Mesenchymal stem cell (in vitro differentiated cells and primary cell): ENCODE results near the gene UGT1A3.

Experiments
- DNase-seq: peaks from one replicate; pipeline ENCODE4 v3.0.0-alpha.2; 2013
- H2AFZ ChIP-seq: one replicate; pipeline ENCODE4 v1.6.1; 2013; ENCODE audit warnings: low read depth, mild to moderate bottlenecking, control low read depth, inconsistent platforms, low read length, moderate library complexity
- H2AK5ac ChIP-seq: 2 replicates; pipeline ENCODE4 v1.6.1; 2013; ENCODE audit warnings: low read length, moderate library complexity, mild to moderate bottlenecking, inconsistent platforms; ENCODE audit not compliant: severe bottlenecking
- H2BK120ac ChIP-seq: one replicate; pipeline ENCODE4 v1.6.1; 2013; ENCODE audit warnings: low read depth, mild to moderate bottlenecking, inconsistent platforms, low read length, moderate library complexity
- H2BK12ac ChIP-seq, 2 experiments: one replicate each; pipeline ENCODE4 v1.6.1; 2013; ENCODE audit warnings: inconsistent platforms in 2 of 2, low read length in 2 of 2, mild to moderate bottlenecking in 2 of 2, moderate library complexity in 2 of 2, control low read depth in 1 of 2
- H2BK15ac ChIP-seq: one replicate; pipeline ENCODE4 v1.6.1; 2013; ENCODE audit warnings: mild to moderate bottlenecking, low read depth, inconsistent platforms; ENCODE audit not compliant: poor library complexity, severe bottlenecking
- H2BK5ac ChIP-seq: 2 replicates; pipeline ENCODE4 v1.6.1; 2013; ENCODE audit warnings: low read depth, mild to moderate bottlenecking, low read length, control low read depth, inconsistent platforms; ENCODE audit not compliant: poor library complexity, severe bottlenecking
- H3K14ac ChIP-seq, 2 experiments: one replicate each; pipeline ENCODE4 v1.6.1; 2013; ENCODE audit warnings: inconsistent platforms in 2 of 2, low read length in 2 of 2, control low read depth in 1 of 2, mild to moderate bottlenecking in 1 of 2, moderate library complexity in 1 of 2
- H3K18ac ChIP-seq, 2 experiments: one replicate each; pipeline ENCODE4 v1.6.1; 2013; ENCODE audit warnings: inconsistent platforms in 2 of 2, low read length in 2 of 2, control low read depth in 1 of 2, low read depth in 1 of 2, mild to moderate bottlenecking in 1 of 2
- H3K23ac ChIP-seq, 2 experiments: one replicate each; pipeline ENCODE4 v1.6.1; 2013; ENCODE audit warnings: inconsistent platforms in 2 of 2, low read length in 2 of 2, mild to moderate bottlenecking in 2 of 2, moderate library complexity in 2 of 2, control low read depth in 1 of 2
- H3K27ac ChIP-seq: 2 replicates; pipeline ENCODE4 v1.5.1; 2013; ENCODE audit warnings: mild to moderate bottlenecking, moderate library complexity, low read length, control low read depth, inconsistent platforms; ENCODE audit not compliant: poor library complexity, severe bottlenecking
- H3K27me3 ChIP-seq, 2 experiments: 2 replicates each; pipeline versions ENCODE4 v1.6.1 to v1.7.0; 2013; ENCODE audit warnings: low read length in 2 of 2, mild to moderate bottlenecking in 2 of 2, moderate library complexity in 2 of 2, control low read depth in 1 of 2, inconsistent platforms in 1 of 2; ENCODE audit not compliant: control insufficient read depth in 1 of 2, insufficient read depth in 1 of 2
- H3K36me3 ChIP-seq, 2 experiments: 2 replicates each; pipeline versions ENCODE4 v1.6.1 to v1.7.0; 2013; ENCODE audit warnings: low read length in 2 of 2, control low read depth in 1 of 2, inconsistent platforms in 1 of 2, low read depth in 1 of 2, mild to moderate bottlenecking in 1 of 2; ENCODE audit not compliant: insufficient read depth in 2 of 2, control insufficient read depth in 1 of 2
- H3K4ac ChIP-seq, 2 experiments: one replicate each; pipeline ENCODE4 v1.6.1; 2013; ENCODE audit warnings: inconsistent platforms in 2 of 2, low read length in 2 of 2, mild to moderate bottlenecking in 2 of 2, moderate library complexity in 2 of 2, control low read depth in 1 of 2, low read depth in 1 of 2
- H3K4me1 ChIP-seq: 2 replicates; pipeline ENCODE4 v1.6.1; 2013; ENCODE audit warnings: low read depth, low read length, control low read depth; ENCODE audit not compliant: control insufficient read depth, insufficient read depth
- H3K4me2 ChIP-seq: 2 replicates; pipeline ENCODE4 v1.6.1; 2013; ENCODE audit warnings: low read length, mild to moderate bottlenecking, inconsistent platforms; ENCODE audit not compliant: poor library complexity, severe bottlenecking
- H3K4me3 ChIP-seq, 2 experiments: 2 replicates each; pipeline versions ENCODE4 v1.5.1 to v1.7.0; 2013; ENCODE audit warnings: low read length in 2 of 2, mild to moderate bottlenecking in 2 of 2, control low read depth in 1 of 2, low read depth in 1 of 2; ENCODE audit not compliant: insufficient read depth in 1 of 2
- H3K79me1 ChIP-seq: replicated peaks from 2 replicates; pipeline ENCODE4 v1.6.1; 2013; ENCODE audit warnings: mild to moderate bottlenecking, control low read depth, low read length, inconsistent platforms; ENCODE audit not compliant: poor library complexity, severe bottlenecking
- H3K9ac ChIP-seq: 2 replicates; pipeline ENCODE4 v1.7.0; 2013; ENCODE audit warnings: mild to moderate bottlenecking, low read length, moderate library complexity
- H3K9me3 ChIP-seq: 2 replicates; pipeline ENCODE4 v1.7.0; 2013; ENCODE audit warnings: mild to moderate bottlenecking, low read length; ENCODE audit not compliant: control insufficient read depth
- H4K8ac ChIP-seq: one replicate; pipeline ENCODE4 v1.6.1; 2013; ENCODE audit warnings: inconsistent platforms, mild to moderate bottlenecking, low read length, moderate library complexity
- H4K91ac ChIP-seq: one replicate; pipeline ENCODE4 v1.6.1; 2013; ENCODE audit warnings: mild to moderate bottlenecking, low read length, inconsistent platforms
- WGBS: methylation state at CpG from one replicate; pipeline ENCODE4 v1.1.7; 2013; ENCODE audit warnings: mixed read lengths; 5-methylcytosine and 5-hydroxymethylcytosine counted together

UGT1A3 gene

DNA sequence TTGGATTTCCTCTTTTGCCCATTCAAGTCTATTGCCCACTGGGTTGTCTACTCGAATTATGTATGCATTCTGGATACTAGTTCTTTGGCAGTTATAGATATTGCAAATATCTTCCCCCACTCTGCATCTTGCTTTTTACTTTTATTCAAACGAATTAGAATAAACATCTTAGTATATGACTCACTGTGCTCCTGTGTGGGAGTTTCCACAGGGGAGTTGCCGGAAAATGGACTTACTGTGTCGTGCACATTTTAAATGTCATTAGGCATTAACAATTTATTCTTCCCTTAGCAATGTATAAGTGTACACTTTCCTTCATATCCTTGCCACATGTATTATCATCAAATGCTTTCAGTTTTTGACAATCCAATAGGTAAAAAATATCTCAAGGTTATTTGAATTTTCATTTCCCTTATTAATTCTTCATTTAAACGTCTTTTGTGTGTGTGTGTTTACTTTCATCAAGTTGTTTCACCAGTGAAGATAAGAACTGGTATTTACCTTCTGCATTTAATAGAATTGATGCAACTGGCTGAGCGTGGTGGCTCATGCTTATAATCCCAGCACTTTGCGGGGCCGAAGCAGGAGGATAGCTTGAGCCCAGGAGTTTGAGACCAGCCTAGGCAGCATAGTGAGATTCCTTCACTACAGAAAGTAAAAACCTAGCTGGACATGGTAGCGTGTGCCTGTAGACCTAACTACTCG, 20.8 kb upstream of the UGT1A3 start:
- no peak overlapping the region for H2AK5ac ChIP-seq
- no peaks in the 10 kb centered on the region for H3K79me1 ChIP-seq
- H2BK120ac ChIP-seq: no peak overlapping the region
- H3K4me2 ChIP-seq: no peak overlapping the region
- no peak overlapping the region for H3K27ac ChIP-seq
- H3K9ac ChIP-seq: no peak overlapping the region
- no peak overlapping the region for H3K4me3 ChIP-seq
- peak; percentile 10 for DNase-seq
- no peak overlapping the region for H2BK15ac ChIP-seq
- peaks cover 11% of the 10 kb centered on the region for H3K4me1 ChIP-seq
- H3K9me3 ChIP-seq: no peaks in the 10 kb centered on the region
- no peak overlapping the region for H3K14ac ChIP-seq
- 76% methylated on average over 8 of the region's 10 CpGs for WGBS
- H3K4ac ChIP-seq: no peak overlapping the region
- H4K91ac ChIP-seq: no peak overlapping the region
- H4K8ac ChIP-seq: no peak overlapping the region
- H2AFZ ChIP-seq: no peak overlapping the region
- peaks cover 0 to 6% of the 10 kb centered on the region in 2 experiments for H3K27me3 ChIP-seq
- H3K23ac ChIP-seq: no peak overlapping the region
- no peaks in the 10 kb centered on the region for H3K36me3 ChIP-seq
- H3K18ac ChIP-seq: no peak overlapping the region
- H2BK5ac ChIP-seq: no peak overlapping the region
- no peak overlapping the region for H2BK12ac ChIP-seq

DNA sequence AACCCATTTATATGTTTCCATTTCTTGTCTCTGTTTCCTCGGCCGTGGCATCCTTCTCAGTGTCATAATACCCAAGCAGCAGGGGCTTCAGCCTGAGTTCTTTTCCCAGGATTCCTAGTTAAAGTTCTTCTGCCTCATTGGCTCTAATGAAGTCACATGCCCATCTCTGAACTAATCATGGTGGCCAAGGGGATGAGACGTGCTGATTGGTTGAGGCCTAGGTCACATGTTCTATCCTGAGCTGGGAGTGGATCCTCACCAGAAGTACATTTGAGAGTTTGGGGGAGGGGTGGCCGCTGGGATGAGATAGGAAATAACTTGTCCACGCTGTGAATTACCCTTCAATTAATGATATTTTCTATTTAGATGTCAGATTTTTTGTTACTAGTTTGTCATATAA, 19.9 kb upstream of the UGT1A3 start:
- H4K91ac ChIP-seq: no peak overlapping the region
- H3K14ac ChIP-seq: no peak overlapping the region
- peaks cover 0 to 9% of the 10 kb centered on the region in 2 experiments for H3K27me3 ChIP-seq
- H4K8ac ChIP-seq: no peak overlapping the region
- H3K9me3 ChIP-seq: no peaks in the 10 kb centered on the region
- no peak overlapping the region for H3K4ac ChIP-seq
- no peaks in the 10 kb centered on the region for H3K79me1 ChIP-seq
- H2BK15ac ChIP-seq: no peak overlapping the region
- no peak overlapping the region for H3K4me3 ChIP-seq
- no peak overlapping the region for H2BK120ac ChIP-seq
- WGBS: 96% methylated on average over 3 of the region's 5 CpGs
- H3K18ac ChIP-seq: no peak overlapping the region
- no peak overlapping the region for H3K9ac ChIP-seq
- H3K36me3 ChIP-seq: no peaks in the 10 kb centered on the region
- H3K4me2 ChIP-seq: no peak overlapping the region
- H3K27ac ChIP-seq: no peak overlapping the region
- H2BK12ac ChIP-seq: no peak overlapping the region
- no peak overlapping the region for H2AFZ ChIP-seq
- no peak for DNase-seq
- H2BK5ac ChIP-seq: no peak overlapping the region
- no peak overlapping the region for H2AK5ac ChIP-seq
- H3K4me1 ChIP-seq: peaks cover 11% of the 10 kb centered on the region
- no peak overlapping the region for H3K23ac ChIP-seq

DNA sequence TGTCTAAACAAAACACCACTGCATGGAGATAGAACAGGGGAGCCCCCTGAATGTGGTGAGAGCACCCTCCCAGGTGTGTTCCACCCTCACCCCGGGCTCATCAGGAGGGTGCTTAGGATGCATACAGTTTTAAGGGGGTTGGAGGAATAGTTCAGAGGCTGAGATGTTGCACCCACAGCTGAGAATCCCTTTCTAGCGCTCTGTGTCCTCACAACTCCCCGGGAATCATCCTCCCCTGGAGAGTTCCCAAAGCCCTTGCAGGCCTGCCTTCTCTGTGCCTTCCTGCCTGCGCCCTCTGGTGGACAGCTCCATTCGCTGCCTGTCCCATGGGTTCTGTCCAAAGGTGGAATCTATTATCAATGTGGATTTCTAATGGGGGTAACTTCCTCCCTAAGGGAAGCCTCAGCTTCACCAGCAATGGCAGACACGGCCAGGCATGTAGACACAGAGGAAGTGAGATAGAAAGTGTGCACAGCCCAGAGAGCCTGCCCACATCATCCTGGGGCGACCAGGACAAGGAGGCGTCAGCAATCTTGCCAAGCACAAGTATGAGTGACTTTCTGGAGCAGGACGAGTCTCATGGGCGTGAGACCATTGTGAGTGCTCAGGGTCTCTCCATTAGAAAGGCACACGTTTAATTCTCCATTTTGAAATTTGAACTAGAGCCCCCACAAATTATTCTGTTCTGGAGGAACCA, 17.4 kb upstream of the UGT1A3 start:
- H2BK15ac ChIP-seq: no peak overlapping the region

DNA sequence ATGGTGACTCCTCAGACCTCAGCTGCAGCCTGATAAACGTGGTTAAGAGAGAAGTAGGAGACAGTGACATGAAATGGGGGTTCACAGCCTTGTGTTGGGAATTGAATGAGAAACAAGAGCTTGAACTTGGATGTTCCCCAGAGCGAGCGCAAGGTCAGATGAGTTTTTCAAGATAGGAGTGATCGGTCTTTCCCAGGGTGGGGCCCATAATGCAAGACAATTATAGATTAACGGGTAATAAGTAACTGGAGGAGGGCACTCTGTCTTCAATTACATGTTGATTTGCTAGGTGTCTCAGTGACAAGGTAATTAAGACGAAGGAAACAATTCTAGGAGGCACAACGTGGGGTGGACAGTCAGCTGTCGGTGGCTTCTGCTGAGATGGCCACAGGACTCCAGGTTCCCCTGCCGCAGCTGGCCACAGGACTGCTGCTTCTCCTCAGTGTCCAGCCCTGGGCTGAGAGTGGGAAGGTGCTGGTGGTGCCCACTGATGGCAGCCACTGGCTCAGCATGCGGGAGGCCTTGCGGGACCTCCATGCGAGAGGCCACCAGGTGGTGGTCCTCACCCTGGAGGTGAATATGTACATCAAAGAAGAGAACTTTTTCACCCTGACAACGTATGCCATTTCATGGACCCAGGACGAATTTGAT, 16.1 kb upstream of the UGT1A3 start, which contains the start of gene UGT1A5:
TSS of gene UGT1A5 (plus strand) at position 297 of the 651 bp plus-strand sequence. CDS start at position 382, 85 bp downstream.
- H3K4me2 ChIP-seq: no peak within 1 kb of the TSS
- no peak within 1 kb of the TSS for H4K8ac ChIP-seq
- H3K4me1 ChIP-seq: peaks cover 7% of the 10 kb centered on the region
- no peak within 1 kb of the TSS for H2BK120ac ChIP-seq
- no peak within 1 kb of the TSS for H2AK5ac ChIP-seq
- no peaks in the 10 kb centered on the region for H3K9me3 ChIP-seq
- WGBS: 80% methylated on average over 14 of the region's 14 CpGs
- no peak within 1 kb of the TSS for H3K4ac ChIP-seq
- peak within 1 kb of the TSS in 1 of 2 experiments; percentile 13 for H3K14ac ChIP-seq
- no peaks in the 10 kb centered on the region for H3K79me1 ChIP-seq
- H3K36me3 ChIP-seq: no peaks in the 10 kb centered on the region
- H2BK12ac ChIP-seq: no peak within 1 kb of the TSS
- no peak within 1 kb of the TSS for H3K4me3 ChIP-seq
- H3K9ac ChIP-seq: no peak within 1 kb of the TSS
- no peak within 1 kb of the TSS for H4K91ac ChIP-seq
- no peak within 1 kb of the TSS for H3K27ac ChIP-seq
- no peak for DNase-seq
- no peak within 1 kb of the TSS for H2AFZ ChIP-seq
- H3K27me3 ChIP-seq: peaks cover 8 to 32% of the 10 kb centered on the region in 2 experiments
- no peak within 1 kb of the TSS for H3K18ac ChIP-seq
- no peak within 1 kb of the TSS for H2BK15ac ChIP-seq
- no peak within 1 kb of the TSS for H2BK5ac ChIP-seq
- no peak within 1 kb of the TSS for H3K23ac ChIP-seq

More for the DNA sequence above, 17.4 kb upstream of the UGT1A3 start:
- Histone ChIP-seq H3K79me1 (no peaks in the 10 kb centered on the region), H3K27ac (no peak overlapping the region), H3K27me3 (peaks cover 0 to 22% of the 10 kb centered on the region in 2 experiments), H3K14ac (no peak overlapping the region), H2BK12ac (peak overlapping the region in 1 of 2 experiments; percentile 61), H3K36me3 (no peaks in the 10 kb centered on the region), H3K18ac (no peak overlapping the region), H3K9ac (no peak overlapping the region), H3K4me2 (no peak overlapping the region), H3K9me3 (no peaks in the 10 kb centered on the region), H3K23ac (no peak overlapping the region), H2AFZ (no peak overlapping the region), H2BK5ac (no peak overlapping the region), H2BK120ac (no peak overlapping the region), H4K8ac (no peak overlapping the region), H3K4ac (no peak overlapping the region), H3K4me3 (no peak overlapping the region), H2AK5ac (peak overlapping the region; percentile 72), H3K4me1 (peaks cover 9% of the 10 kb centered on the region), H4K91ac (no peak overlapping the region)
- DNase-seq: peak; percentile 68
- WGBS: 49% methylated on average over 10 of the region's 11 CpGs
